HEK293T (cell line): Measurements from ENCODE around the gene WDPCP.

ENCODE experiments used
- BHLHE40 ChIP-seq: fragments of 450-650 bp; IDR thresholded peaks from 2 replicates; pipeline ENCODE4 v1.6.1; 2016; ENCODE audit warnings: mild to moderate bottlenecking, moderate library complexity, borderline replicate concordance
- ELF4 ChIP-seq: fragments of 450-650 bp; IDR thresholded peaks from 2 replicates; pipeline ENCODE4 v1.6.1; 2017; ENCODE audit warnings: antibody characterized with exemption
- FOXA1 ChIP-seq: fragments of 450-650 bp; IDR thresholded peaks from 2 replicates; pipeline ENCODE4 v1.6.1; 2016; ENCODE audit warnings: mild to moderate bottlenecking
- FOXK2 ChIP-seq: fragments of 450-650 bp; IDR thresholded peaks from 2 replicates; pipeline ENCODE4 v1.6.1; 2016; ENCODE audit warnings: mild to moderate bottlenecking
- HDGF ChIP-seq: fragments of 450-650 bp; IDR thresholded peaks from 2 replicates; pipeline ENCODE4 v1.6.1; 2017; ENCODE audit warnings: antibody characterized with exemption, borderline replicate concordance
- L3MBTL2 ChIP-seq: fragments of 450-650 bp; conservative IDR thresholded peaks from 2 replicates; pipeline ENCODE4 v1.6.1; 2016; ENCODE audit warnings: mild to moderate bottlenecking
- NFRKB ChIP-seq: fragments of 450-650 bp; IDR thresholded peaks from 2 replicates; pipeline ENCODE4 v1.6.1; 2016; ENCODE audit warnings: mild to moderate bottlenecking, moderate library complexity
- PKNOX1 ChIP-seq: fragments of 450-650 bp; IDR thresholded peaks from 2 replicates; pipeline ENCODE4 v1.6.1; 2016
- SP1 ChIP-seq: fragments of 450-650 bp; IDR thresholded peaks from 2 replicates; pipeline ENCODE4 v1.6.1; 2017
- SUZ12 ChIP-seq: fragments of 450-650 bp; IDR thresholded peaks from 2 replicates; pipeline ENCODE4 v1.6.1; 2016; ENCODE audit warnings: mild to moderate bottlenecking
- TARDBP ChIP-seq: fragments of 450-650 bp; IDR thresholded peaks from 2 replicates; pipeline ENCODE4 v1.6.1; 2016
- ZNF384 ChIP-seq: fragments of 450-650 bp; IDR thresholded peaks from 2 replicates; pipeline ENCODE4 v1.6.1; 2016

- TF ChIP-seq SP1: no peak
- no peak for TF ChIP-seq NFRKB
- no peak for TF ChIP-seq BHLHE40
- TF ChIP-seq ELF4: no peak
- TF ChIP-seq L3MBTL2: no peak
- no peak for TF ChIP-seq FOXA1
- TF ChIP-seq TARDBP: no peak
- no peak for TF ChIP-seq ZNF384
- no peak for TF ChIP-seq PKNOX1
- no peak for TF ChIP-seq SUZ12
- no peak for TF ChIP-seq FOXK2
- no peak for TF ChIP-seq HDGF
Observed at GRCh38 chr2:63589148-63589958, 1.1 kb upstream of the WDPCP start.
